Measurements from ENCODE around the gene ST7L.
A peak's percentile ranks its signal among the peaks of the same experiment; 100 is the strongest.

Gene ST7L

DNA sequence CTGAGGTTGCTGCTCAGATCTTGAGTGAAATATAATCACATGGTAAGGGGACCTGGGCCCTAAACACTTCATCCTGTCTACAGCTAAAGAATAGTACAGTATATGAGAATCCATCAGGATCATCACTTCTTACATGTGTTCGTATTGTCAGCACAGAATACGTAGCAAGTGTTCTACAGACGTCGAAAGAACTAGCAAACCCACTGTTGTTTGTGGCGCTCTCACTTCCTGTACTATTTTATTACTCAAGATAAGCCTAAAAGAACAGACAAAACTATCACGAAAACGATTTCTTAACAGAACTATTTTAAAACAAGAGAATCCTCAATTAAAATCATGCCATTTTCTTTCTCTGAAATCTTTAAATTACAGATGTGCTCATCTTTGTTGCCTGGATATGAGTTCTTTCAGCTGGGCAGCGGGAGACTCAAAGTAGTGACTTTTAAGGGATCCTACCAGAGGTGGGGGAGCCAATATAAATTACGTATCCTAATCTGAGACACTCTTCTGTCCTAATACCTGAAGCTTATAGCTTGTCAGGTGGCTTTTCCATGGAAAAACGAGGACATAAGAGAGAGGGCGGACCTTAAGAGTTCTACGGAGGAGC is 724 bp downstream of the ST7L start:
- peak; percentile 41 for DNase-seq (ENCODE audit: low spot score)

GRCh38 chr1:112614460-112615065 is 4.4 kb downstream of the ST7L start:
- DNase-seq (ENCODE audit: low spot score): peak; percentile 31

- no peak for DNase-seq (ENCODE audit: low spot score)
These were observed 13.2 kb downstream of the ST7L start for GRCh38 chr1:112605633-112606327.

GRCh38 chr1:112603541-112603940 is 15.4 kb downstream of the ST7L start:
- DNase-seq (ENCODE audit: low spot score): no peak

DNA sequence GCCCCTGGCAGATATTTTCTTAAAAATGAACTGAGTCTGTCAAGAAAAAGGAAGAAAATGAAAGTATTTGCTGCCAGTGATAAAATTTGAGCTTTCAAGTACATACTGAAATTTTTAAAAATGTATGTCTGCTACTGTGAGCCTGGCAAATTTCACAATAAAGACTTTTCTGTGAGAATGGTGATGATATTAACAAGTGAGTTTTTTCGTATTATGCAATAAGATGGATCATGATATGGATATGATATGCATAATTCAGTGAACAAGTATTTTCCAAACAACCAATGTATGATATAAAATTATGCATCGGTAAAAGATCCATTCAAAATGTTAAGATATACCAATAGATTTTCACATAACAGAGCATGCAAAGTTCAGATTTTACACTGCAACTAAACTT is 15.9 kb downstream of the ST7L start:
- DNase-seq (ENCODE audit: low spot score): no peak

DNA sequence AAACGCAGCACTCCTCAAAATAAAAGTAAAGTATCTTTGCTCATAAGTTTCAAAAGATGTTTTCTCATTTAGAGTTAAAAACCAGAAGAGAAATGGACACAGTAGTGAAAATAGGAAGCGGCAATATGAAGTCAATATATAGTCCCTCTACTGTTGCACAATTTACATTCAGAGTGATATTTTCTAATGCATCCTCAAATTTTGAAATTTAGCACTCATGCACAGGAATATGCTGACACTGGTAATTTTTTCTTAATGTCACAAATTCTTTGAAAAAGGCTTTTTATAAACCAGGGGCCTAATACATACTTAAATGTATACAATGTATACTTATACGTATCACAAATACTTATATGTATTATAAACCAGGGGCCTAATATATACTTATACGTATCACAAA is 19.5 kb downstream of the ST7L start:
- DNase-seq (ENCODE audit: low spot score): no peak

GRCh38 chr1:112594208-112594876 is 24.6 kb downstream of the ST7L start:
- no peak for DNase-seq (ENCODE audit: low spot score)

DNA sequence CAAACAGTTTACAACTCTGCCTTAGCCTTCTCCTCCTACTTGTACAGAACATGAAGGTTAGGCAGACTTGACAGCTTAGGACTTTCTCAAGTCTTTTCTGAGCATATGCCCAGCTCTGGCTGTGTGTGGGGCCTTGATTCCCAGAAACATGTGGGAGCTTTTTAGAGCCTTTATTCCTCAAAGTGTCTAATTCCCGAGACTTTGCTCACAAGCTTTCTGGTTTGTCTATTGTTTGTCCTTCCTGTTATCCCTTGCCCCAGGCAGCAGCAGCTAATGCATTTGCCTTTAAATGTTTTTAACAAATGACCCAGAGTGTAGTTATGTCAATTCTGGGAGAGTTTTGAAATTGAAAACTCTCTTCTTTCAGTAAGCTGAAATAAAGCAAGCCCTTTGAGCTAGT is 29.2 kb downstream of the ST7L start:
- DNase-seq (ENCODE audit: low spot score): no peak

GRCh38 chr1:112583366-112583765 is 35.6 kb downstream of the ST7L start:
- DNase-seq (ENCODE audit: low spot score): no peak

DNA sequence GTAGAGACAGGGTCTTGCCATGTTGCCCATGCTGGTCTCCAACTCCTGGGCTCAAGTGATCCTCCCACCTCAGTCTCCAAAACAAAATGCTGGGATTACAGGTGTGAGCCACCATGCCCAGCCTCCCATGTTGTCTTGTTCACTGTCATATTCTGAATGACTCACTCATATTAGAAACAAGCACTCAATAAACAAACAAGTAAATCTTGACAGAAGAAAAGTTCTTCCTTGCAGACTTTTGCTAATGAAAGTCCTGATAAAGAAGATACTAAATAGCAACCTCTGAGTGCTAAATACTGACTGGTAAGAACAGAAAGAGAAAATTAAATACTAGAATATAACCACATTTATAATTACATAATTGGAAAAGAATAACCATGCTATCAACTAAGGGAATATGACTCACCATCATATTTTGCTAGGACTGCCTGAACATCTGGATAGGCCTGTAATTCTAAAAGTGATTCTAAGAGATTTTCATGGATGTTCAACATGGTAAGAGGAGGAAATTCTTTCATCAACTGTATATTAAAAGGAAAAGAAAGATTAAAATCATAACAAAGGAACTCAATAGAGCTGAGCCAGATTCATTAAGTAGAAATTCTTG is 37.3 kb downstream of the ST7L start:
- DNase-seq (ENCODE audit: low spot score): no peak

DNA sequence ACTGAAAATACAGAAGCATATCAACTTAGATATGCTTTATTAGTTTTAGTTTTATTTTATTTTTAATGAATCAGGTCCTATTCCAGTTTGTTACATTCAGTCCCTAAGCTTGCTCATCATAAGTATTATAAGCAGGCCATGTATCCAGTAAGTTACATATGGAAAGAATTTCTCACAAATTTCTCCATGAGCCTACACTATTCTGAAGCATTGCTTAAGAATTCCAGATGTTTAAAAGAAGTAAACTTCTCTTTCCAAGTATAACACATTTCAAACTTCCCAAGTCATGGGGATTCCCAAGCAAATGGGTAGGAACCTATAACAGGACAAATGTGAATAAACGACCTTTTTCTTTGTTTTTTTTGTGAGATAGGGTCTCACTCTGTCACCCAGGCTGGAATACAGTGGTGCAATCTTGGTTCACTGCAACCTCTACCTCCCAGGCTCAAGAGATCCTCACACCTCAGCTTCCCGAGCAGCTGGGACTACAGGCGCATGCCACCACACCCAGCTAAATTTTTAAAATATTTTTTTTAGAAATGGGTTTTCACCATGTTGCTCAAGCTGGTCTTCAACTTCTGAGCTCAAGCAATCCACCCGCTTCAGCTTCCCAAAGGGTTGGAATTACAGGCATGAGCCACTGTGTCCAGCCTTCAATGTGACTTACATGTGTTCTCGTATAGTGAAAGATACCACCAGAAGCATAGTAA is 39.0 kb downstream of the ST7L start:
- DNase-seq (ENCODE audit: low spot score): no peak

- no peak for DNase-seq (ENCODE audit: low spot score)
These were observed 42.7 kb downstream of the ST7L start for GRCh38 chr1:112576240-112576639.

GRCh38 chr1:112575154-112575804 is 43.7 kb downstream of the ST7L start:
- no peak for DNase-seq (ENCODE audit: low spot score)

DNA sequence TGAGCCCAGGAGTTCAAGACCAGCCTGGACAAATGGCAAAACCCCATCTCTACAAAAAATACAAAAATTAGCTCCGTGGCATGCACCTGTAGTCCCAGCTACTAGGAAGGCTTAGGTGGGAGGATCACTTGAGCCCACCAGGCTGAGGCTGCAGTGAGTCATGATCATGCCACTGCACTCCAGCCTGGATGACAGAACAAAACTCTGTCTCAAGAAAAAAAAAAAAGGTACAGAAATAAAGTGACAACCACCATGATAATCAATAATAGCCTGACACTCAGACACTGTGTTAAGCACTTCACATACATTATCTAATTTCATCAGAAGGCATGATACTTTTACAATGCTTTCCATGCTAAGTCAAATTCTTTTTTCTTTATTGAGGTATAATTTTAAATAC is 53.1 kb downstream of the ST7L start:
- no peak for DNase-seq (ENCODE audit: low spot score)

GRCh38 chr1:112564081-112564480 is 54.9 kb downstream of the ST7L start:
- no peak for DNase-seq (ENCODE audit: low spot score)

DNA sequence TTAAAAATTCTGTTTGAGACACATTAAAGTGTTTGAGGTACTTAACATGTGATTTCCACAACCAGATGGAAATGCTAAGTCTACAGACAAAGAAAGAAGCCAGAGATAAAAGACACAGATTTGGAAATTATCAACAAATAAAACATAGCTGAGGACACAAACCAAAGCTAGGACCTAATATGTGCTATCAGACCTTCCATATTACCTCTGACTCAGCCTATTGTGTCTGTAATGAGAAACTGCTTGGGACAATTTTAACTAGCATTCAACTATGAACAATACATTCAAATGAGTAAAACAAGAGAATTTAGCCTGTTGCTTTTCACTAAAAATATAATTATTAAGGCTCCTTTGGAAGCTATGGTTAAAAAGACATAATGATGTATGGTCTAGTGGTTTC is 55.6 kb downstream of the ST7L start:
- DNase-seq (ENCODE audit: low spot score): no peak

GRCh38 chr1:112558634-112559033 is 60.3 kb downstream of the ST7L start:
- DNase-seq (ENCODE audit: low spot score): no peak

GRCh38 chr1:112557385-112557784 is 61.6 kb downstream of the ST7L start:
- DNase-seq (ENCODE audit: low spot score): no peak

GRCh38 chr1:112554411-112554810 is 64.5 kb downstream of the ST7L start:
- no peak for DNase-seq (ENCODE audit: low spot score)

GRCh38 chr1:112549590-112549989 is 69.4 kb downstream of the ST7L start:
- DNase-seq (ENCODE audit: low spot score): no peak

DNA sequence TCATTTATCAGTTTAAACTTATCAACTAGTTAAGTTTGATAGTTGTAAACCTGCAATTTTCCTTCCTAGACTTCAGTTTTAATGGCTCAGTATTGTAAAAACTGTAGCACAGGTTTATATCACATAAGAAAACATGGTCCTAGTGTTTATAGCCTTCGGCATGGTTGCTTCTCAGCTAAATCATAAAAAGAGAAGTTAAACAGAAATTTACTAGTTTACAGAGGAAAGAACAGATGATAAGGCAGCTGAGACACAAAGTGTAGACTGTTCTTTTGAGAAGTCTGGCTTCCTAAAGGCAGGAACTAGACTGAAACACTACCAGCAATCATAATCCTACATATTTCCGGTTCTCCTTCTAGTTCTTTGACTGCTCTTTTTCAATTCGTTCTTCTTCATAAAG is 70.4 kb downstream of the ST7L start:
- no peak for DNase-seq (ENCODE audit: low spot score)

DNA sequence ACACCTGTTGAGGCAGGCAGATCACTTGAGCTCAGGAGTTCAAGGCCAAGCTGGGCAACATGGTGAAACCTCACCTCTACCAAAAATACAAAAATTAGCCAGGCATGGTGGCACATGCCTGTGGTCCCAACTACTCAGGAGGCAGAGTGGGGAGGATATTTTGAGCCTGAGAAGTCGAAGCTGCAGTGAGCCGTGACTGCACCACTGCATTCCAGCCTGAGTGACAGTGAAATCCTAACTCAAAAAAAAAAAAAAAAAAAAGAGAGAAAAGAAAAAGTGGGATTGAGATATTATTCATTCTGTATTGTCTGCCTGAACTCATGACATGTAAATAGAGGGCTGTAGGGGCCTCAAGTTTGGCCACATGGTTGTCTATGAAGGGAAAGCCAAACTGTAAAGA is 72.9 kb downstream of the ST7L start:
- DNase-seq (ENCODE audit: low spot score): no peak
